HG03378 (cell line): Measurements from ENCODE around the gene TSHZ2.
"Not testable (repeated sequence)": the region's sequence is repeated elsewhere in the genome, so short reads cannot be mapped to it uniquely, and the experiment has no call there.

Experiments
- ATAC-seq: cut with Tn5 transposase; IDR thresholded peaks from one replicate; pipeline ENCODE4 v1.9.1; 2021; ENCODE audit warnings: mild to moderate bottlenecking, moderate library complexity; ENCODE audit not compliant: unreplicated experiment

The TSHZ2 gene

GRCh38 chr20:53522026-53522425 lies 549.9 kb downstream of the TSHZ2 start:
- no peak for ATAC-seq

GRCh38 chr20:53522696-53523095 lies 550.5 kb downstream of the TSHZ2 start:
- no peak for ATAC-seq

- not testable (repeated sequence) for ATAC-seq
Observed at GRCh38 chr20:53523615-53524014, 551.5 kb downstream of the TSHZ2 start.

GRCh38 chr20:53524589-53525312 lies 552.6 kb downstream of the TSHZ2 start:
- no peak for ATAC-seq

- no peak for ATAC-seq
Observed at GRCh38 chr20:53527196-53527595, 555.0 kb downstream of the TSHZ2 start.

GRCh38 chr20:53529658-53530057 lies 557.5 kb downstream of the TSHZ2 start:
- no peak for ATAC-seq

- no peak for ATAC-seq
Observed at GRCh38 chr20:53530440-53530839, 558.3 kb downstream of the TSHZ2 start.

- ATAC-seq, result not testable (repeated sequence)
Observed at GRCh38 chr20:53532654-53533312, 560.6 kb downstream of the TSHZ2 start.

- no peak for ATAC-seq
Observed at GRCh38 chr20:53533500-53533899, 561.3 kb downstream of the TSHZ2 start.

GRCh38 chr20:53534037-53534436 lies 561.9 kb downstream of the TSHZ2 start:
- ATAC-seq, result no peak

- ATAC-seq, result no peak
Observed at GRCh38 chr20:53535878-53536277, 563.7 kb downstream of the TSHZ2 start.

- ATAC-seq, result not testable (repeated sequence)
Observed at GRCh38 chr20:53536382-53536781, 564.2 kb downstream of the TSHZ2 start.

- ATAC-seq, result no peak
Observed at GRCh38 chr20:53539516-53539915, 567.4 kb downstream of the TSHZ2 start.
